HepG2 (cell line): ENCODE measurements around the gene ANKRD44. TPM values are rescaled to one million over a fixed set of nuclear protein-coding genes. Genes with fewer than 3 reads are reported as not detected.

Source experiments
- ATAC-seq: fragments of 200-7000 bp; cut with Tn5 transposase; 3 replicates; pipeline ENCODE4 v1.9.1; 2020; ENCODE audit warnings: mild to moderate bottlenecking, moderate library complexity
- BruUV-seq: library from RNA; stranded (reverse); fragments of 400-500 nt; replicated peaks from 2 replicates; lab custom pipeline; 2021; lab: Mats Ljungman, UMichigan
- CTCF ChIA-PET: fragments of 300-600 bp; formaldehyde crosslinking; extraction: SDS; loops from one replicate; lab custom pipeline; 2021; ENCODE audit warnings: low total read pairs, inconsistent platforms, low intra/inter-chr PET ratio; lab: Yijun Ruan, JAX
- POLR2A ChIA-PET: fragments of 350-600 bp; sonication (Branson Sonifier 250); formaldehyde crosslinking; loops from one replicate; lab custom pipeline; 2020; ENCODE audit warnings: antibody characterized with exemption, inconsistent platforms; lab: Yijun Ruan, JAX
- DNase-seq: peaks from one replicate; pipeline ENCODE4 v3.0.0-alpha.2; 2015; ENCODE audit warnings: low spot score
- FAIRE-seq: peaks from 3 replicates; lab custom pipeline; 2011; peaks lifted over from hg19 to GRCh38; lab: Jason Lieb, UNC
- H2AFZ ChIP-seq: one replicate; pipeline ENCODE4 v1.6.1; 2011; ENCODE audit warnings: low read length, inconsistent platforms
- H3K27ac ChIP-seq: fragments of 300-600 bp; 3 replicates; pipeline ENCODE4 v1.8.0; 2011; ENCODE audit warnings: mixed run types, mild to moderate bottlenecking, mixed read lengths, low read length, inconsistent platforms; ENCODE audit not compliant: insufficient read depth; ENCODE audit errors: extremely low read length
- H3K27me3 ChIP-seq, 2 experiments: fragments of 200-600 bp in 1 of 2; 2 replicates in 1 of 2; 3 replicates in 1 of 2; pipeline versions ENCODE4 v1.6.0 to v1.8.0; 2011; ENCODE audit warnings: low read length in 2 of 2, mild to moderate bottlenecking in 2 of 2, moderate library complexity in 2 of 2, inconsistent platforms in 1 of 2; ENCODE audit not compliant: insufficient read depth in 2 of 2, control insufficient read depth in 1 of 2
- H3K36me3 ChIP-seq, 2 experiments: fragments of 200-600 bp in 1 of 2; replicated peaks in 1 of 2; 2 replicates in 1 of 2; 3 replicates in 1 of 2; pipeline versions ENCODE4 v1.5.1 to v1.8.0; 2011; ENCODE audit warnings: low read length in 2 of 2, inconsistent platforms in 1 of 2; ENCODE audit not compliant: insufficient read depth in 2 of 2, control insufficient read depth in 1 of 2
- H3K4me1 ChIP-seq: 2 replicates; pipeline ENCODE4 v1.5.1; 2012; ENCODE audit warnings: low read length, inconsistent platforms; ENCODE audit not compliant: insufficient read depth
- H3K4me2 ChIP-seq: 2 replicates; pipeline ENCODE4 v1.6.0; 2011; ENCODE audit warnings: low read depth, low read length, inconsistent platforms
- H3K4me3 ChIP-seq, 3 experiments: fragments of 200-600 bp in 1 of 3; sonication (generic), shearing (Covaris generic) in 1 of 3; replicated peaks in 1 of 3; 2 replicates each; pipeline ENCODE4 v1.5.1; 2011 to 2016; ENCODE audit warnings: low read length in 3 of 3, inconsistent platforms in 2 of 3, low read depth in 2 of 3, mild to moderate bottlenecking in 2 of 3, control low read depth in 1 of 3, mixed read lengths in 1 of 3; ENCODE audit not compliant: insufficient read depth in 1 of 3
- H3K79me2 ChIP-seq: one replicate; pipeline ENCODE4 v1.6.1; 2011; ENCODE audit warnings: low read length, inconsistent platforms; ENCODE audit not compliant: insufficient read depth
- H3K9ac ChIP-seq: 2 replicates; pipeline ENCODE4 v1.6.0; 2011; ENCODE audit warnings: mild to moderate bottlenecking, low read depth, low read length, inconsistent platforms; ENCODE audit not compliant: insufficient read depth
- H3K9me3 ChIP-seq: 2 replicates; pipeline ENCODE4 v1.5.1; 2012; ENCODE audit warnings: mild to moderate bottlenecking, low read length
- H4K20me1 ChIP-seq: 2 replicates; pipeline ENCODE4 v1.6.0; 2011; ENCODE audit warnings: inconsistent platforms, mild to moderate bottlenecking, low read length, moderate library complexity; ENCODE audit not compliant: insufficient read depth
- EEA1 ChIP-seq: sonication (generic); formaldehyde crosslinking; IDR thresholded peaks from 2 replicates; pipeline ENCODE4 v1.5.1; 2020; ENCODE audit warnings: mild to moderate bottlenecking, missing genetic modification reagents, borderline replicate concordance
- ELF1 ChIP-seq: sonication (generic); formaldehyde crosslinking; IDR thresholded peaks from 2 replicates; pipeline ENCODE4 v1.4.0; 2020; ENCODE audit warnings: missing genetic modification reagents
- FIP1L1 ChIP-seq: fragments of 200-400 bp; formaldehyde crosslinking; IDR thresholded peaks from 2 replicates; pipeline ENCODE4 v1.6.1; 2018; ENCODE audit warnings: low read depth, mild to moderate bottlenecking, low read length, moderate library complexity, borderline replicate concordance; ENCODE audit not compliant: insufficient read depth
- FOXP1 ChIP-seq, 2 experiments: fragments of 450-650 bp in 1 of 2; IDR thresholded peaks; 2 replicates each; pipeline ENCODE4 v1.6.1; 2017 to 2018; ENCODE audit warnings: antibody characterized with exemption in 1 of 2
- GTF3A ChIP-seq: sonication (generic); formaldehyde crosslinking; conservative IDR thresholded peaks from 2 replicates; pipeline ENCODE4 v1.4.0; 2020; ENCODE audit warnings: mild to moderate bottlenecking, missing genetic modification reagents
- HDAC1 ChIP-seq: sonication (generic); formaldehyde crosslinking; IDR thresholded peaks from 2 replicates; pipeline ENCODE4 v1.5.1; 2020; ENCODE audit warnings: mild to moderate bottlenecking, missing genetic modification reagents
- MBD4 ChIP-seq: IDR thresholded peaks from 2 replicates; pipeline ENCODE4 v1.6.1; 2012; ENCODE audit warnings: low read length, inconsistent platforms, borderline replicate concordance
- MTF2 ChIP-seq: sonication (generic); formaldehyde crosslinking; IDR thresholded peaks from 2 replicates; pipeline ENCODE4 v1.5.0; 2020; ENCODE audit warnings: missing genetic modification reagents, borderline replicate concordance
- NAIF1 ChIP-seq: sonication (generic); formaldehyde crosslinking; IDR thresholded peaks from 2 replicates; pipeline ENCODE4 v1.5.0; 2020; ENCODE audit warnings: mild to moderate bottlenecking, missing genetic modification reagents, borderline replicate concordance
- NRL ChIP-seq: sonication (generic); formaldehyde crosslinking; IDR thresholded peaks from 2 replicates; pipeline ENCODE4 v1.5.0; 2020; ENCODE audit warnings: missing genetic modification reagents, mild to moderate bottlenecking, moderate library complexity, borderline replicate concordance
- POGZ ChIP-seq: sonication (generic); formaldehyde crosslinking; IDR thresholded peaks from 2 replicates; pipeline ENCODE4 v1.4.0; 2020; ENCODE audit warnings: mild to moderate bottlenecking, missing genetic modification reagents
- SSRP1 ChIP-seq: IDR thresholded peaks from 2 replicates; pipeline ENCODE4 v1.6.1; 2016; ENCODE audit warnings: control low read depth
- TBX3 ChIP-seq: fragments of 450-650 bp; IDR thresholded peaks from 2 replicates; pipeline ENCODE4 v1.6.1; 2017; ENCODE audit warnings: antibody characterized with exemption, mild to moderate bottlenecking, inconsistent platforms, borderline replicate concordance
- ZBTB7B ChIP-seq: sonication (generic); formaldehyde crosslinking; IDR thresholded peaks from 2 replicates; pipeline ENCODE4 v1.4.0; 2020; ENCODE audit warnings: missing genetic modification reagents
- ZC3H13 ChIP-seq: sonication (generic); formaldehyde crosslinking; IDR thresholded peaks from 2 replicates; pipeline ENCODE4 v1.8.1; 2023; ENCODE audit warnings: mild to moderate bottlenecking, missing genetic modification reagents, moderate library complexity
- ZNF264 ChIP-seq: sonication (generic); formaldehyde crosslinking; IDR thresholded peaks from 2 replicates; pipeline ENCODE4 v1.4.0; 2020; ENCODE audit warnings: missing genetic modification reagents
- ZNF326 ChIP-seq: sonication (generic); formaldehyde crosslinking; IDR thresholded peaks from 2 replicates; pipeline ENCODE4 v1.4.0; 2020; ENCODE audit warnings: missing genetic modification reagents, borderline replicate concordance
- ZNF615 ChIP-seq: sonication (generic); formaldehyde crosslinking; IDR thresholded peaks from 2 replicates; pipeline ENCODE4 v1.5.0; 2020; ENCODE audit warnings: mild to moderate bottlenecking, missing genetic modification reagents, borderline replicate concordance
- WGBS: methylation state at CpG from one replicate; pipeline ENCODE4 v1.1.6; 2017; ENCODE audit warnings: low lambda C conversion rate; 5-methylcytosine and 5-hydroxymethylcytosine counted together
- in situ Hi-C: cut with HindIII; loops from 2 replicates; pipeline ENCODE4 v1.10.0; 2017; ENCODE audit warnings: low pct_unique_long_range_greater_than_20kb; ENCODE audit not compliant: extremely low pct_ligation_motif_present
- intact Hi-C: fragments of 100-400 bp; cut with micrococcal nuclease; formaldehyde crosslinking; loops from one replicate; pipeline ENCODE4 v1.10.0; 2022; ENCODE audit not compliant: unreplicated experiment
- polyA plus RNA-seq, 8 experiments: library from polyadenylated mRNA; depleted of rRNA in 3 of 8; stranded (reverse) in 7 of 8; unstranded in 1 of 8; fragments of >200 nt; fragmentation: Illumina TruSeq in 4 of 8; extraction: Trizol in 4 of 8; gene quantifications; 2 replicates each; pipeline versions ENCODE4 v1.2.1 to v1.2.3, GENCODE V29; 2011 to 2016; ENCODE audit warnings: low read depth in 4 of 8, missing spikeins in 1 of 8, mixed read lengths in 1 of 8; ENCODE audit not compliant: insufficient read depth in 1 of 8
- total RNA-seq, 5 experiments: library from RNA; depleted of rRNA; stranded (reverse); fragments of >200 nt; fragmentation: Illumina TruSeq; extraction: Trizol; gene quantifications; 2 replicates each; pipeline ENCODE4 v1.2.3, GENCODE V29; 2016; ENCODE audit warnings: low read depth in 1 of 5
- TF ChIP-seq, protein P1 (sequence below): sonication (generic); formaldehyde crosslinking; IDR thresholded peaks from 2 replicates; pipeline ENCODE4 v1.8.1; 2023; ENCODE audit warnings: mild to moderate bottlenecking, missing genetic modification reagents
- TF ChIP-seq, protein P2 (sequence below): sonication (generic); formaldehyde crosslinking; IDR thresholded peaks from 2 replicates; pipeline ENCODE4 v1.8.0; 2022; ENCODE audit warnings: mild to moderate bottlenecking, missing genetic modification reagents, borderline replicate concordance
- TF ChIP-seq, protein P3 (sequence below): sonication (generic); formaldehyde crosslinking; IDR thresholded peaks from 2 replicates; pipeline ENCODE4 v1.4.0; 2020; ENCODE audit warnings: mild to moderate bottlenecking, missing genetic modification reagents

Gene ANKRD44
- total and polyA plus RNA-seq, 2 of the 13 experiments (the other 11 are each of a cell fraction or from before 2014, with no cell fraction given): 0.04 to 0.11 TPM

DNA sequence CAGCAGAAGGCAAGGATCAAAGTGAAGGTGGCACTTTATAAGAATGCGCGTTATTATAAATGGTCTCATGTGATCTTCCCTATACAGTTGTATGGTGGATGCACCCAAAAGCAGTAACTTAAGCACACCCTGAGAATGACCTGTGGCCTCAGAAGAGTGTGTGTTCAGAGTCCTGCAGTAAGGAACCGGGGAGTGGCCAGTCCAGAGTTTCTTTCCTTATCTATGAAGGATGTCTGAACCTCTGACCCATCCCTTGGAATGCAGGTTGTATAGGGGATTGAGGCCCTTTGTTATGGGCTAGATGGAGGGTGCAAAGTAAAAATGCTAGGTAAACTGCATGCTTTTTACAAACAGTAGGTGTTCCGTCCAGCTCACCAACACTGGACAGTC, 43.6 kb upstream of the ANKRD44 start (continued):
- TF ChIP-seq, protein P1, sequence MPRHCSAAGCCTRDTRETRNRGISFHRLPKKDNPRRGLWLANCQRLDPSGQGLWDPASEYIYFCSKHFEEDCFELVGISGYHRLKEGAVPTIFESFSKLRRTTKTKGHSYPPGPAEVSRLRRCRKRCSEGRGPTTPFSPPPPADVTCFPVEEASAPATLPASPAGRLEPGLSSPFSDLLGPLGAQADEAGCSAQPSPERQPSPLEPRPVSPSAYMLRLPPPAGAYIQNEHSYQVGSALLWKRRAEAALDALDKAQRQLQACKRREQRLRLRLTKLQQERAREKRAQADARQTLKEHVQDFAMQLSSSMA: no peak
- no peak for TF ChIP-seq FIP1L1

DNA sequence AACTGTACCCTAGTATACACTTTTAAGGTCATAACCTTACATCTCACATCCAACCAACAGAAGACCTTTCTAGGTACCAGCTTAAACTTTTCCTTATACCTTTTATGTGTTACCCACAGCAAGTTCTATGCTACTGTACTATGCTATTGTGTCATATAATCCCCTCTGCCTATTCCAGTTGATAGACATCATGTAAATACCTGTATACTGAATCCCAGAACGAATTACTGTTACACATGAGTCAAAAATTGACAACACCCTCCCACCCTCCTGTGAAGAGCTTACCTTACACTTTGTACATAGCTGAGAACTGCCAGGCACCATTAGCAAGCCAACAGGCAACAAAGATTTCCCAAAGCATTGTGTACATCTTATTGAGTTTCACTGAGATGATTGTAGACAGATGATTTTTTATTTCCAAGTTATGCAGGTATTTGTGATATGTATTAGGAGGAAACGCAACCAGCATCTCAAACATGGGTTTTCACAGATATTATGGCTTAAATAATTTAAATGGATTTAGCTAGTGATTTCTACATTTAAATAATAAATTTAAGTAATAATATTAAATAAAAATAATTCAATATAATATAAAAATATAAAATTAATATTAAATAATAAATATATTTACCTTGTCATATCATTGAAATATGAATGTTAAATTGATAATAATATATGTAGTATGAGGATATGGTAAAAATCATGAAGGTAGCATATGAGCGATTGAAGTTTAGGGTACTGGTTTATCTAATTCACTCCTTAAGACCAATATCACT, 43.0 kb upstream of the ANKRD44 start:
- DNase-seq (no peak), FAIRE-seq (no peak), ATAC-seq (no peak)
- no peak overlapping the region for H3K9ac ChIP-seq
- ChIA-PET CTCF (no interaction called here), POLR2A (no interaction called here)
- H4K20me1 ChIP-seq: no peaks in the 10 kb centered on the region
- H3K4me1 ChIP-seq: no peaks in the 10 kb centered on the region
- no peaks in the 10 kb centered on the region for H3K9me3 ChIP-seq
- no peak overlapping the region for H3K4me2 ChIP-seq
- no peak overlapping the region for H3K27ac ChIP-seq
- no peaks in the 10 kb centered on the region for H3K79me2 ChIP-seq
- intact Hi-C loops: no loop called here
- no peak overlapping the region for H2AFZ ChIP-seq
- no TSS peak for BruUV-seq
- TF ChIP-seq POGZ (CRISPR knock-in tag): no peak
- TF ChIP-seq HDAC1 (CRISPR knock-in tag): no peak
- no peak for TF ChIP-seq ZNF264 (CRISPR knock-in tag)
- no peak for TF ChIP-seq EEA1
- no peak for TF ChIP-seq GTF3A (CRISPR knock-in tag)
- no peak for TF ChIP-seq ZNF326
- no peak for TF ChIP-seq NRL (CRISPR knock-in tag)
- no peak for TF ChIP-seq ZC3H13 (CRISPR knock-in tag)
- no peak for TF ChIP-seq TBX3
- TF ChIP-seq FOXP1 (IDR thresholded peaks at IDR 0.05): no peak
- no peak for TF ChIP-seq FOXP1 (CRISPR knock-in tag; IDR thresholded peaks at IDR 0.05)
- TF ChIP-seq MTF2 (CRISPR knock-in tag): no peak
- TF ChIP-seq SSRP1: no peak
- TF ChIP-seq, protein P2, sequence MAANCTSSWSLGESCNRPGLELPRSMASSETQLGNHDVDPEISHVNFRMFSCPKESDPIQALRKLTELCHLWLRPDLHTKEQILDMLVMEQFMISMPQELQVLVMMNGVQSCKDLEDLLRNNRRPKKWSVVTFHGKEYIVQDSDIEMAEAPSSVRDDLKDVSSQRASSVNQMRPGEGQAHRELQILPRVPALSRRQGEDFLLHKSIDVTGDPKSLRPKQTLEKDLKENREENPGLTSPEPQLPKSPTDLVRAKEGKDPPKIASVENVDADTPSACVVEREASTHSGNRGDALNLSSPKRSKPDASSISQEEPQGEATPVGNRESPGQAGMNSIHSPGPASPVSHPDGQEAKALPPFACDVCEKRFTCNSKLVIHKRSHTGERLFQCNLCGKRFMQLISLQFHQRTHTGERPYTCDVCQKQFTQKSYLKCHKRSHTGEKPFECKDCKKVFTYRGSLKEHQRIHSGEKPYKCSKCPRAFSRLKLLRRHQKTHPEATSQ (CRISPR knock-in tag): no peak
- no peak for TF ChIP-seq ZNF615 (CRISPR knock-in tag)
- no peak for TF ChIP-seq MBD4
- TF ChIP-seq ELF1: no peak
- TF ChIP-seq, protein P3, sequence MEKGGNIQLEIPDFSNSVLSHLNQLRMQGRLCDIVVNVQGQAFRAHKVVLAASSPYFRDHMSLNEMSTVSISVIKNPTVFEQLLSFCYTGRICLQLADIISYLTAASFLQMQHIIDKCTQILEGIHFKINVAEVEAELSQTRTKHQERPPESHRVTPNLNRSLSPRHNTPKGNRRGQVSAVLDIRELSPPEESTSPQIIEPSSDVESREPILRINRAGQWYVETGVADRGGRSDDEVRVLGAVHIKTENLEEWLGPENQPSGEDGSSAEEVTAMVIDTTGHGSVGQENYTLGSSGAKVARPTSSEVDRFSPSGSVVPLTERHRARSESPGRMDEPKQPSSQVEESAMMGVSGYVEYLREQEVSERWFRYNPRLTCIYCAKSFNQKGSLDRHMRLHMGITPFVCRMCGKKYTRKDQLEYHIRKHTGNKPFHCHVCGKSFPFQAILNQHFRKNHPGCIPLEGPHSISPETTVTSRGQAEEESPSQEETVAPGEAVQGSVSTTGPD (CRISPR knock-in tag): no peak
- TF ChIP-seq NAIF1 (CRISPR knock-in tag): no peak
- no peak for TF ChIP-seq ZBTB7B (CRISPR knock-in tag)
- in situ Hi-C loops: no loop called here
- peaks cover 0 to 7% of the 10 kb centered on the region in 2 experiments; a peak in 2 of 5 replicates for H3K27me3 ChIP-seq
- H3K36me3 ChIP-seq: no peaks in the 10 kb centered on the region
- no peak overlapping the region for H3K4me3 ChIP-seq
- 47% methylated on average over 3 of the region's 3 CpGs for WGBS
